ENCODE data around the gene BRINP2. TPM values are rescaled to one million over a fixed set of nuclear protein-coding genes. Genes with fewer than 3 reads are reported as not detected.

Gene BRINP2
- total and polyA plus RNA-seq, 4 donors: 0.05 to 0.75 (median 0.36) TPM

DNA sequence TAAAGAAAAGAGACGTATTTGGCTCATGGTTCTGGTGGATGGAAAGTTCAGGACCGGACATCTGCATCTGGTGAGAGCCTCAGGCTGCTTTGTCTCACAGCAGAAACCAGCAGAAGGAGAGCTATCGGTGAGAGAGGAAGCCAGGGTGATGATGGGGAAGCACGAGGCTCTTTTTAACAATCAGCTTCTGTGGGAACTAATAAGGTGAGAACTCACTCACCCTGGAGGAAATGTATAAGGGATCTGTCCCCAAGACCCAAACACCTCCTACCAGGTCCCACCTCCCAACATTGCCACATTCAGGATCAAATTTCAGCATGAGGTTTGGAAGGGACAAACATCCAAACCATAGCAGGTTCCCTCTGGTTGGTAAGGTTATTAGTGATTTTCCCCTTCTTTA lies 39.0 kb upstream of the BRINP2 start:
- TF ChIP-seq HNF4A (conservative IDR thresholded peaks at IDR 0.05): no peak
- TF ChIP-seq RAD21 (IDR thresholded peaks at IDR 0.05): no peak
- no peak for TF ChIP-seq RXRA (IDR thresholded peaks at IDR 0.05)
- TF ChIP-seq SP1 (IDR thresholded peaks at IDR 0.05): no peak
- H3K36me3 ChIP-seq (ENCODE audit: control insufficient read depth in 4 of 4, insufficient read depth in 3 of 4, low read depth in 1 of 4, low read length in 3 of 4): no peaks in the 10 kb centered on the region
- no peak overlapping the region for H3K9ac ChIP-seq (ENCODE audit: low read depth in 1 of 2, low read length in 2 of 2)
- H3K4me3 ChIP-seq (ENCODE audit: low read depth in 1 of 3, low read length in 3 of 3): no peak overlapping the region
- 50% methylated on average over 4 of the region's 4 CpGs for WGBS
- no peak overlapping the region for H3K27ac ChIP-seq (ENCODE audit: low read depth in 1 of 2, low read length in 2 of 2)
- H3K9me3 ChIP-seq (ENCODE audit: control insufficient read depth in 4 of 4, low read length in 3 of 4): no peaks in the 10 kb centered on the region
- H3K27me3 ChIP-seq (ENCODE audit: control insufficient read depth in 4 of 4, insufficient read depth in 4 of 4, low read length in 3 of 4): peaks cover 0 to 3% (median under 1%) of the 10 kb centered on the region in 4 donors
- no peaks in the 10 kb centered on the region for H3K4me1 ChIP-seq (ENCODE audit: control insufficient read depth in 4 of 4, insufficient read depth in 4 of 4, low read length in 3 of 4)
- no peak for DNase-seq (ENCODE audit: low spot score)

DNA sequence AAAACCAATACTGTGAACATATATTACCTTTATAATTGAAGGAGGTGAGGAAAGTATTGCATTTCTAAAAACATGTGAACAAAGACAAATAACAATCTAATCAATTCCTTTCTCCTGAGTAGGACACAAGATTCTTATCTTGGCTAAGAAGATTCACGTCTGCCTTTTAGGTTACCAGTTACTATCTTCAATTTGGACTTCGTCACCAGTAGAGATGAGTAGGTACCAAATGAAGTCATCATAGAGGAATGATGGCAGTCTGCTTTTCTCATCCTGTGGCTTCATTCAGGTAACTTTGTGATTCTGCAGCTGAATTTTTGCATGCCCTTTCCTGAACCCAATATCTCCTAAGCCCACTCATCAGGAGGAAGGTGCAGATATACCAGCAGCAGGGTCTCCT lies 38.6 kb upstream of the BRINP2 start:
- WGBS: 65% methylated on average over 2 of the region's 2 CpGs
- H3K27me3 ChIP-seq (ENCODE audit: control insufficient read depth in 4 of 4, insufficient read depth in 4 of 4, low read length in 3 of 4): peaks cover 0 to 3% (median under 1%) of the 10 kb centered on the region in 4 donors
- TF ChIP-seq HNF4G (IDR thresholded peaks at IDR 0.05) (no peak), HNF4A (conservative IDR thresholded peaks at IDR 0.05) (no peak), FOXA2 (IDR thresholded peaks at IDR 0.05) (no peak), RXRA (IDR thresholded peaks at IDR 0.05) (no peak), RAD21 (IDR thresholded peaks at IDR 0.05) (no peak), GABPA (IDR thresholded peaks at IDR 0.05 in 1 of 2, conservative IDR thresholded peaks at IDR 0.05 in 1 of 2) (no peak), JUND (IDR thresholded peaks at IDR 0.05) (no peak), NR2F2 (IDR thresholded peaks at IDR 0.05) (no peak)
- TF ChIP-seq, protein P1, sequence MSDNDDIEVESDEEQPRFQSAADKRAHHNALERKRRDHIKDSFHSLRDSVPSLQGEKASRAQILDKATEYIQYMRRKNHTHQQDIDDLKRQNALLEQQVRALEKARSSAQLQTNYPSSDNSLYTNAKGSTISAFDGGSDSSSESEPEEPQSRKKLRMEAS (IDR thresholded peaks at IDR 0.05): no peak
- TF ChIP-seq, protein P2, sequence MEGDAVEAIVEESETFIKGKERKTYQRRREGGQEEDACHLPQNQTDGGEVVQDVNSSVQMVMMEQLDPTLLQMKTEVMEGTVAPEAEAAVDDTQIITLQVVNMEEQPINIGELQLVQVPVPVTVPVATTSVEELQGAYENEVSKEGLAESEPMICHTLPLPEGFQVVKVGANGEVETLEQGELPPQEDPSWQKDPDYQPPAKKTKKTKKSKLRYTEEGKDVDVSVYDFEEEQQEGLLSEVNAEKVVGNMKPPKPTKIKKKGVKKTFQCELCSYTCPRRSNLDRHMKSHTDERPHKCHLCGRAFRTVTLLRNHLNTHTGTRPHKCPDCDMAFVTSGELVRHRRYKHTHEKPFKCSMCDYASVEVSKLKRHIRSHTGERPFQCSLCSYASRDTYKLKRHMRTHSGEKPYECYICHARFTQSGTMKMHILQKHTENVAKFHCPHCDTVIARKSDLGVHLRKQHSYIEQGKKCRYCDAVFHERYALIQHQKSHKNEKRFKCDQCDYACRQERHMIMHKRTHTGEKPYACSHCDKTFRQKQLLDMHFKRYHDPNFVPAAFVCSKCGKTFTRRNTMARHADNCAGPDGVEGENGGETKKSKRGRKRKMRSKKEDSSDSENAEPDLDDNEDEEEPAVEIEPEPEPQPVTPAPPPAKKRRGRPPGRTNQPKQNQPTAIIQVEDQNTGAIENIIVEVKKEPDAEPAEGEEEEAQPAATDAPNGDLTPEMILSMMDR (IDR thresholded peaks at IDR 0.05; ENCODE audit: low read depth, low read length, missing input control): no peak
- no peaks in the 10 kb centered on the region for H3K9me3 ChIP-seq (ENCODE audit: control insufficient read depth in 4 of 4, low read length in 3 of 4)
- H3K27ac ChIP-seq (ENCODE audit: low read depth in 1 of 2, low read length in 2 of 2): no peak overlapping the region
- no peaks in the 10 kb centered on the region for H3K4me1 ChIP-seq (ENCODE audit: control insufficient read depth in 4 of 4, insufficient read depth in 4 of 4, low read length in 3 of 4)
- no peak for DNase-seq (ENCODE audit: low spot score)
- no peak overlapping the region for H3K4me3 ChIP-seq (ENCODE audit: low read depth in 1 of 3, low read length in 3 of 3)
- H3K36me3 ChIP-seq (ENCODE audit: control insufficient read depth in 4 of 4, insufficient read depth in 3 of 4, low read depth in 1 of 4, low read length in 3 of 4): no peaks in the 10 kb centered on the region
- no peak overlapping the region for H3K9ac ChIP-seq (ENCODE audit: low read depth in 1 of 2, low read length in 2 of 2)

DNA sequence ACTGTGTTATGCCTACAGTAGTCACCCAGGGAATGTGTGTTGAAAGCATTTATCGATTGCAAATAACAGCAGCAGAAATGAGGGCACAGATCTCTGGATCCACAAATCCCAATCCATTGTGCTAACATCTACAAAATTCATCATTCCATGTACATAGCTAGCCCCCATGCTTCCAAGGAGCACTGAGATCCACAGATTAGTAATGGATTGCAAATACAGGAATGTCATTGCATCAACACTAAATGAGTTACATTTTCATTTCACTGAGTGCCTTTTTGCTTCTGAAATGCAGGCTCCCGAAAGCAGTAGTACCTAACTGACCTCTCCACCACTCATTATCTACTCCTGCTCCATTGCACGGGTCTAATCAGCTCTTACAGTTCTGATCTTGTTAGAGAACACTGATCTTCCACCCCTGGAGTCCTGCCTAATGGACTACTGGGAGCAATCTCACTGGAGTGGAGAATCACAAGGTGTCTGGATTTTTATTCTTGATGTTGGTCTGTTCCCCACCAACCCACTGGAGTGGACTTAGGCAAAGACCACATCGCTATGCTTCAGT lies 36.7 kb upstream of the BRINP2 start:
- TF ChIP-seq, protein P3, sequence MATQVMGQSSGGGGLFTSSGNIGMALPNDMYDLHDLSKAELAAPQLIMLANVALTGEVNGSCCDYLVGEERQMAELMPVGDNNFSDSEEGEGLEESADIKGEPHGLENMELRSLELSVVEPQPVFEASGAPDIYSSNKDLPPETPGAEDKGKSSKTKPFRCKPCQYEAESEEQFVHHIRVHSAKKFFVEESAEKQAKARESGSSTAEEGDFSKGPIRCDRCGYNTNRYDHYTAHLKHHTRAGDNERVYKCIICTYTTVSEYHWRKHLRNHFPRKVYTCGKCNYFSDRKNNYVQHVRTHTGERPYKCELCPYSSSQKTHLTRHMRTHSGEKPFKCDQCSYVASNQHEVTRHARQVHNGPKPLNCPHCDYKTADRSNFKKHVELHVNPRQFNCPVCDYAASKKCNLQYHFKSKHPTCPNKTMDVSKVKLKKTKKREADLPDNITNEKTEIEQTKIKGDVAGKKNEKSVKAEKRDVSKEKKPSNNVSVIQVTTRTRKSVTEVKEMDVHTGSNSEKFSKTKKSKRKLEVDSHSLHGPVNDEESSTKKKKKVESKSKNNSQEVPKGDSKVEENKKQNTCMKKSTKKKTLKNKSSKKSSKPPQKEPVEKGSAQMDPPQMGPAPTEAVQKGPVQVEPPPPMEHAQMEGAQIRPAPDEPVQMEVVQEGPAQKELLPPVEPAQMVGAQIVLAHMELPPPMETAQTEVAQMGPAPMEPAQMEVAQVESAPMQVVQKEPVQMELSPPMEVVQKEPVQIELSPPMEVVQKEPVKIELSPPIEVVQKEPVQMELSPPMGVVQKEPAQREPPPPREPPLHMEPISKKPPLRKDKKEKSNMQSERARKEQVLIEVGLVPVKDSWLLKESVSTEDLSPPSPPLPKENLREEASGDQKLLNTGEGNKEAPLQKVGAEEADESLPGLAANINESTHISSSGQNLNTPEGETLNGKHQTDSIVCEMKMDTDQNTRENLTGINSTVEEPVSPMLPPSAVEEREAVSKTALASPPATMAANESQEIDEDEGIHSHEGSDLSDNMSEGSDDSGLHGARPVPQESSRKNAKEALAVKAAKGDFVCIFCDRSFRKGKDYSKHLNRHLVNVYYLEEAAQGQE (IDR thresholded peaks at IDR 0.05): no peak
- TF ChIP-seq RXRA (IDR thresholded peaks at IDR 0.05) (no peak), YY1 (IDR thresholded peaks at IDR 0.05) (no peak), FOXA2 (IDR thresholded peaks at IDR 0.05) (no peak), NR2F2 (IDR thresholded peaks at IDR 0.05) (no peak), HNF4G (IDR thresholded peaks at IDR 0.05) (no peak), GABPA (IDR thresholded peaks at IDR 0.05 in 1 of 2, conservative IDR thresholded peaks at IDR 0.05 in 1 of 2) (no peak)
- TF ChIP-seq, protein P4, sequence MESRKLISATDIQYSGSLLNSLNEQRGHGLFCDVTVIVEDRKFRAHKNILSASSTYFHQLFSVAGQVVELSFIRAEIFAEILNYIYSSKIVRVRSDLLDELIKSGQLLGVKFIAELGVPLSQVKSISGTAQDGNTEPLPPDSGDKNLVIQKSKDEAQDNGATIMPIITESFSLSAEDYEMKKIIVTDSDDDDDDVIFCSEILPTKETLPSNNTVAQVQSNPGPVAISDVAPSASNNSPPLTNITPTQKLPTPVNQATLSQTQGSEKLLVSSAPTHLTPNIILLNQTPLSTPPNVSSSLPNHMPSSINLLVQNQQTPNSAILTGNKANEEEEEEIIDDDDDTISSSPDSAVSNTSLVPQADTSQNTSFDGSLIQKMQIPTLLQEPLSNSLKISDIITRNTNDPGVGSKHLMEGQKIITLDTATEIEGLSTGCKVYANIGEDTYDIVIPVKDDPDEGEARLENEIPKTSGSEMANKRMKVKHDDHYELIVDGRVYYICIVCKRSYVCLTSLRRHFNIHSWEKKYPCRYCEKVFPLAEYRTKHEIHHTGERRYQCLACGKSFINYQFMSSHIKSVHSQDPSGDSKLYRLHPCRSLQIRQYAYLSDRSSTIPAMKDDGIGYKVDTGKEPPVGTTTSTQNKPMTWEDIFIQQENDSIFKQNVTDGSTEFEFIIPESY (IDR thresholded peaks at IDR 0.05): no peak
- TF ChIP-seq, protein P1 (IDR thresholded peaks at IDR 0.05): no peak
- Histone ChIP-seq H3K9ac (ENCODE audit: low read depth in 1 of 2, low read length in 2 of 2) (no peak overlapping the region), H3K4me1 (ENCODE audit: control insufficient read depth in 4 of 4, insufficient read depth in 4 of 4, low read length in 3 of 4) (no peaks in the 10 kb centered on the region), H3K27me3 (ENCODE audit: control insufficient read depth in 4 of 4, insufficient read depth in 4 of 4, low read length in 3 of 4) (peaks cover 0 to 2% (median 0%) of the 10 kb centered on the region in 4 donors), H3K27ac (ENCODE audit: low read depth in 1 of 2, low read length in 2 of 2) (no peak overlapping the region), H3K4me3 (ENCODE audit: low read depth in 1 of 3, low read length in 3 of 3) (no peak overlapping the region), H3K36me3 (ENCODE audit: control insufficient read depth in 4 of 4, insufficient read depth in 3 of 4, low read depth in 1 of 4, low read length in 3 of 4) (no peaks in the 10 kb centered on the region), H3K9me3 (ENCODE audit: control insufficient read depth in 4 of 4, low read length in 3 of 4) (no peaks in the 10 kb centered on the region)
- no peak for DNase-seq (ENCODE audit: low spot score)
- 74% methylated on average over 4 of the region's 4 CpGs for WGBS
